A549 (cell line): ENCODE measurements around the gene FBXO31.

Experiments used
- EP300 ChIP-seq, 2 experiments: fragments of >200 bp; sonication (Bioruptor Twin); formaldehyde crosslinking; IDR thresholded peaks; 2 replicates in 1 of 2; 3 replicates in 1 of 2; pipeline ENCODE4 v1.6.1; 2016 to 2017
- POLR2A ChIP-seq: IDR thresholded peaks from 2 replicates; pipeline ENCODE4 v1.6.1; 2012; ENCODE audit warnings: mild to moderate bottlenecking, low read length
- POLR2AphosphoS2 ChIP-seq: conservative IDR thresholded peaks from 2 replicates; pipeline ENCODE4 v1.6.1; 2012; ENCODE audit warnings: low read length, improper control_type of control experiment, inconsistent platforms
- SREBF2 ChIP-seq: fragments of 450-650 bp; IDR thresholded peaks from 2 replicates; pipeline ENCODE4 v1.6.1; 2014; ENCODE audit warnings: mild to moderate bottlenecking, moderate library complexity
- TF ChIP-seq, protein P1 (sequence below): fragments of >200 bp; sonication (Bioruptor Twin); formaldehyde crosslinking; IDR thresholded peaks from 3 replicates; pipeline ENCODE4 v1.5.1; 2016

DNA sequence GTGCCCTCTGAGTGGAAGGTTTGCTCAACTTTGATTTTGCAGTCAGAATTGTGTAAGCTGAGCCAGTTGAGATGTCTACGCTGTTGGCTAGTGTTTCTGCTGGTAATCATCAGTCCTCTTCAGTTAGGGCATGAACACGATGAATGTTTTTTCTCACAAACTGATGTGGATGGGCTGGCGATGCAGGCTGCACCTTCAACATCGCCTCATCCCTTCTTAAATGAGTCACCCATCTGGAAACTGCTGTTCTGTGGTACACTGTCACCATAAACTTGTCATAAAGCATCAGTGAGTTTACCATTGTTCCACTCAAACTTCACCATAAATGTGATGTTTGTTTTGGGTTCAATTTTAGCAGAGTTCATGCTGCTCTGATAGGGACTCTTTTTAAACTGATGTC lies 74.8 kb downstream of the FBXO31 start:
- TF ChIP-seq, protein P1, sequence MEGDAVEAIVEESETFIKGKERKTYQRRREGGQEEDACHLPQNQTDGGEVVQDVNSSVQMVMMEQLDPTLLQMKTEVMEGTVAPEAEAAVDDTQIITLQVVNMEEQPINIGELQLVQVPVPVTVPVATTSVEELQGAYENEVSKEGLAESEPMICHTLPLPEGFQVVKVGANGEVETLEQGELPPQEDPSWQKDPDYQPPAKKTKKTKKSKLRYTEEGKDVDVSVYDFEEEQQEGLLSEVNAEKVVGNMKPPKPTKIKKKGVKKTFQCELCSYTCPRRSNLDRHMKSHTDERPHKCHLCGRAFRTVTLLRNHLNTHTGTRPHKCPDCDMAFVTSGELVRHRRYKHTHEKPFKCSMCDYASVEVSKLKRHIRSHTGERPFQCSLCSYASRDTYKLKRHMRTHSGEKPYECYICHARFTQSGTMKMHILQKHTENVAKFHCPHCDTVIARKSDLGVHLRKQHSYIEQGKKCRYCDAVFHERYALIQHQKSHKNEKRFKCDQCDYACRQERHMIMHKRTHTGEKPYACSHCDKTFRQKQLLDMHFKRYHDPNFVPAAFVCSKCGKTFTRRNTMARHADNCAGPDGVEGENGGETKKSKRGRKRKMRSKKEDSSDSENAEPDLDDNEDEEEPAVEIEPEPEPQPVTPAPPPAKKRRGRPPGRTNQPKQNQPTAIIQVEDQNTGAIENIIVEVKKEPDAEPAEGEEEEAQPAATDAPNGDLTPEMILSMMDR = no peak
- no peak for TF ChIP-seq POLR2A
- no peak for TF ChIP-seq POLR2AphosphoS2
- no peak for TF ChIP-seq EP300 (IDR thresholded peaks at IDR 0.05)
- TF ChIP-seq SREBF2 = no peak
